Neural progenitor cell (in vitro differentiated cells): ENCODE measurements around the gene PPP1R37. TPM values are rescaled to one million over a fixed set of nuclear protein-coding genes. Genes with fewer than 3 reads are reported as not detected.

ENCODE experiments used
- DNase-seq: peaks from one replicate; pipeline ENCODE4 v3.0.0-alpha.2; 2016; ENCODE audit warnings: low spot score
- H2AFZ ChIP-seq: fragments of 200-600 bp; sonication (generic); replicated peaks from 2 replicates; pipeline ENCODE4 v1.6.1; 2016; ENCODE audit warnings: antibody characterized with exemption
- H3F3A ChIP-seq: fragments of 200-600 bp; sonication (generic); 2 replicates; pipeline ENCODE4 v1.6.1; 2016; ENCODE audit warnings: antibody characterized with exemption, low read depth
- H3K27ac ChIP-seq: fragments of 200-600 bp; sonication (generic); 2 replicates; pipeline ENCODE4 v1.5.1; 2016; ENCODE audit warnings: mild to moderate bottlenecking
- H3K27me3 ChIP-seq: fragments of 200-600 bp; sonication (generic); 2 replicates; pipeline ENCODE4 v1.6.1; 2016; ENCODE audit warnings: mild to moderate bottlenecking, moderate library complexity
- H3K36me3 ChIP-seq: fragments of 200-600 bp; sonication (generic); 2 replicates; pipeline ENCODE4 v1.5.1; 2016
- H3K4me1 ChIP-seq: fragments of 200-600 bp; sonication (generic); 2 replicates; pipeline ENCODE4 v1.6.1; 2016; ENCODE audit warnings: mixed run types
- H3K4me2 ChIP-seq: fragments of 200-600 bp; sonication (generic); 2 replicates; pipeline ENCODE4 v1.6.1; 2016
- H3K4me3 ChIP-seq: fragments of 200-600 bp; sonication (generic); 2 replicates; pipeline ENCODE4 v1.5.1; 2016
- H3K79me2 ChIP-seq: fragments of 200-600 bp; sonication (generic); 2 replicates; pipeline ENCODE4 v1.6.1; 2016; ENCODE audit warnings: low read depth
- H3K9ac ChIP-seq: fragments of 200-600 bp; sonication (generic); 2 replicates; pipeline ENCODE4 v1.6.1; 2016
- H3K9me3 ChIP-seq: fragments of 200-600 bp; sonication (generic); 2 replicates; pipeline ENCODE4 v1.5.1; 2016; ENCODE audit warnings: low read depth
- H4K20me1 ChIP-seq: fragments of 200-600 bp; sonication (generic); 2 replicates; pipeline ENCODE4 v1.6.1; 2016; ENCODE audit warnings: low read depth
- H3K27ac Mint-ChIP-seq: 3 replicates; pipeline ENCODE4 v1.8.0; 2021; ENCODE audit warnings: mixed read lengths
- H3K27me3 Mint-ChIP-seq: 2 replicates; pipeline ENCODE4 v1.8.0; 2022; ENCODE audit warnings: low read depth, mild to moderate bottlenecking, inconsistent platforms, moderate library complexity, mixed read lengths; ENCODE audit not compliant: insufficient read depth
- H3K36me3 Mint-ChIP-seq: 3 replicates; pipeline ENCODE4 v1.8.0; 2021; ENCODE audit warnings: mixed read lengths
- H3K4me1 Mint-ChIP-seq: 3 replicates; pipeline ENCODE4 v1.8.0; 2021; ENCODE audit warnings: mixed read lengths
- H3K4me3 Mint-ChIP-seq: 3 replicates; pipeline ENCODE4 v1.8.0; 2021; ENCODE audit warnings: mild to moderate bottlenecking, moderate library complexity, mixed read lengths
- H3K9me3 Mint-ChIP-seq: 3 replicates; pipeline ENCODE4 v1.8.0; 2020; ENCODE audit warnings: mixed read lengths
- EZH2 ChIP-seq: fragments of 200-600 bp; sonication (generic); IDR thresholded peaks from 2 replicates; pipeline ENCODE4 v1.6.1; 2017; ENCODE audit warnings: antibody characterized with exemption, mild to moderate bottlenecking, moderate library complexity
- EZH2phosphoT487 ChIP-seq: fragments of 200-600 bp; sonication (generic); IDR thresholded peaks from 2 replicates; pipeline ENCODE4 v1.6.1; 2017; ENCODE audit warnings: antibody characterized with exemption
- total RNA-seq: library from RNA; depleted of rRNA; stranded (reverse); fragments of >200 nt; gene quantifications from 2 replicates; pipeline ENCODE4 v1.2.3, GENCODE V29; 2015; ENCODE audit warnings: low replicate concordance
- TF ChIP-seq, protein P1 (sequence below): fragments of 200-600 bp; sonication (generic); IDR thresholded peaks from 2 replicates; pipeline ENCODE4 v1.5.1; 2017; ENCODE audit warnings: antibody characterized with exemption, mild to moderate bottlenecking

PPP1R37 gene
- total RNA-seq, 1 donor from 2014 or later, result 8.1 TPM

DNA sequence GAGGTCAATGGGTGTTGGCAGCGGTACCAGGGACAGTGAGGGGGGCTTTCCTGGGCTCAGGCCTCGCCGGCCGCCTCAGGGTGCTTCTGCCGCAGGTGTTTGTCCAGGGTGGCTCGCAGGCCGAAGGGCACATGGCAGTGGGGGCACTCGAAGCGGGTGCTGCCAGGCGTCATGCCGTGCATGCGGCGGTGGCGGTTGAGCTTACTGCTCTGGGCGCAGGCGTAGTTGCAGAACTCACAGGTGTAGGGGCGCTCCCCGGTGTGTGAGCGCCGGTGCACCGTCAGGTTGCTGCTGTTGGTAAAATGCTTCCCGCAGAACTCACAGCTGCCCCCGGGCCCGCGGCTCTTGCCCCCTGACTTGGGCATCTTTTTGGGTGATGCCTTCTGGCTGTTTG is 21.4 kb upstream of the PPP1R37 start:
- Mint-ChIP-seq H3K27ac (no peak overlapping the region), H3K4me3 (no peak overlapping the region), H3K36me3 (peaks cover 3% of the 10 kb centered on the region), H3K27me3 (peaks cover 10% of the 10 kb centered on the region), H3K9me3 (no peaks in the 10 kb centered on the region), H3K4me1 (peaks cover 5% of the 10 kb centered on the region)
- H3K36me3 ChIP-seq, result no peaks in the 10 kb centered on the region
- no peak overlapping the region for H3K4me2 ChIP-seq
- no peak overlapping the region for H3K9ac ChIP-seq
- no peaks in the 10 kb centered on the region for H3K79me2 ChIP-seq
- no peak for DNase-seq
- no peak overlapping the region for H2AFZ ChIP-seq
- peaks cover 26% of the 10 kb centered on the region for H3F3A ChIP-seq
- peaks cover 20% of the 10 kb centered on the region for H3K4me1 ChIP-seq
- H3K4me3 ChIP-seq, result no peak overlapping the region
- no peak overlapping the region for H3K27ac ChIP-seq
- H4K20me1 ChIP-seq, result peaks cover 16% of the 10 kb centered on the region
- H3K9me3 ChIP-seq, result no peaks in the 10 kb centered on the region
- TF ChIP-seq EZH2, result no peak
- TF ChIP-seq, protein P1, sequence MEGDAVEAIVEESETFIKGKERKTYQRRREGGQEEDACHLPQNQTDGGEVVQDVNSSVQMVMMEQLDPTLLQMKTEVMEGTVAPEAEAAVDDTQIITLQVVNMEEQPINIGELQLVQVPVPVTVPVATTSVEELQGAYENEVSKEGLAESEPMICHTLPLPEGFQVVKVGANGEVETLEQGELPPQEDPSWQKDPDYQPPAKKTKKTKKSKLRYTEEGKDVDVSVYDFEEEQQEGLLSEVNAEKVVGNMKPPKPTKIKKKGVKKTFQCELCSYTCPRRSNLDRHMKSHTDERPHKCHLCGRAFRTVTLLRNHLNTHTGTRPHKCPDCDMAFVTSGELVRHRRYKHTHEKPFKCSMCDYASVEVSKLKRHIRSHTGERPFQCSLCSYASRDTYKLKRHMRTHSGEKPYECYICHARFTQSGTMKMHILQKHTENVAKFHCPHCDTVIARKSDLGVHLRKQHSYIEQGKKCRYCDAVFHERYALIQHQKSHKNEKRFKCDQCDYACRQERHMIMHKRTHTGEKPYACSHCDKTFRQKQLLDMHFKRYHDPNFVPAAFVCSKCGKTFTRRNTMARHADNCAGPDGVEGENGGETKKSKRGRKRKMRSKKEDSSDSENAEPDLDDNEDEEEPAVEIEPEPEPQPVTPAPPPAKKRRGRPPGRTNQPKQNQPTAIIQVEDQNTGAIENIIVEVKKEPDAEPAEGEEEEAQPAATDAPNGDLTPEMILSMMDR, result no peak
- H3K27me3 ChIP-seq, result peaks cover 22% of the 10 kb centered on the region

GRCh38 chr19:45071969-45072790 is 20.8 kb upstream of the PPP1R37 start:
- H3K27me3 ChIP-seq, result peaks cover 29% of the 10 kb centered on the region
- no peak overlapping the region for H2AFZ ChIP-seq
- H3K36me3 Mint-ChIP-seq, result peaks cover 3% of the 10 kb centered on the region
- H3F3A ChIP-seq, result peaks cover 32% of the 10 kb centered on the region
- no peak overlapping the region for H3K4me2 ChIP-seq
- H4K20me1 ChIP-seq, result peaks cover 16% of the 10 kb centered on the region
- DNase-seq, result no peak
- H3K9me3 ChIP-seq, result no peaks in the 10 kb centered on the region
- peaks cover 15% of the 10 kb centered on the region for H3K27me3 Mint-ChIP-seq
- H3K4me1 ChIP-seq, result peaks cover 25% of the 10 kb centered on the region
- no peak overlapping the region for H3K4me3 ChIP-seq
- TF ChIP-seq, protein P1, result no peak
- no peak for TF ChIP-seq EZH2
- TF ChIP-seq EZH2phosphoT487, result no peak
- H3K79me2 ChIP-seq, result no peaks in the 10 kb centered on the region
- peaks cover 10% of the 10 kb centered on the region for H3K4me1 Mint-ChIP-seq
- no peak overlapping the region for H3K9ac ChIP-seq
- H3K9me3 Mint-ChIP-seq, result no peaks in the 10 kb centered on the region
- no peak overlapping the region for H3K27ac ChIP-seq
- no peak overlapping the region for H3K27ac Mint-ChIP-seq
- no peaks in the 10 kb centered on the region for H3K36me3 ChIP-seq
- H3K4me3 Mint-ChIP-seq, result no peak overlapping the region

- no peaks in the 10 kb centered on the region for H3K36me3 ChIP-seq
- peak; percentile 68 for DNase-seq
- peak overlapping the region; percentile 74 for H3K4me2 ChIP-seq
- Mint-ChIP-seq H3K36me3 (no peaks in the 10 kb centered on the region), H3K27me3 (peaks cover 20% of the 10 kb centered on the region), H3K27ac (no peak overlapping the region), H3K4me1 (peaks cover 18% of the 10 kb centered on the region), H3K4me3 (peak overlapping the region; percentile 64), H3K9me3 (no peaks in the 10 kb centered on the region)
- peaks cover 36% of the 10 kb centered on the region for H3K27me3 ChIP-seq
- no peak overlapping the region for H3K9ac ChIP-seq
- H3F3A ChIP-seq, result peaks cover 55% of the 10 kb centered on the region
- TF ChIP-seq EZH2phosphoT487, result no peak
- TF ChIP-seq, protein P1, result no peak
- no peak for TF ChIP-seq EZH2
- peaks cover 25% of the 10 kb centered on the region for H3K4me1 ChIP-seq
- peaks cover 14% of the 10 kb centered on the region for H4K20me1 ChIP-seq
- H2AFZ ChIP-seq, result peak overlapping the region; percentile 1
- H3K27ac ChIP-seq, result no peak overlapping the region
- no peaks in the 10 kb centered on the region for H3K9me3 ChIP-seq
- peaks cover 6% of the 10 kb centered on the region for H3K79me2 ChIP-seq
- peak overlapping the region; percentile 47 for H3K4me3 ChIP-seq
Observed at GRCh38 chr19:45074744-45075300, 18.2 kb upstream of the PPP1R37 start.
